Measurements from ENCODE around the gene CD48. TPM values are rescaled to one million over a fixed set of nuclear protein-coding genes. Genes with fewer than 3 reads are reported as not detected.
"Not testable (repeated sequence)": the region's sequence is repeated elsewhere in the genome, so short reads cannot be mapped to it uniquely, and the experiment has no call there.

Gene CD48
- total RNA-seq, 1 experiment from 2014 or later, result not detected

DNA sequence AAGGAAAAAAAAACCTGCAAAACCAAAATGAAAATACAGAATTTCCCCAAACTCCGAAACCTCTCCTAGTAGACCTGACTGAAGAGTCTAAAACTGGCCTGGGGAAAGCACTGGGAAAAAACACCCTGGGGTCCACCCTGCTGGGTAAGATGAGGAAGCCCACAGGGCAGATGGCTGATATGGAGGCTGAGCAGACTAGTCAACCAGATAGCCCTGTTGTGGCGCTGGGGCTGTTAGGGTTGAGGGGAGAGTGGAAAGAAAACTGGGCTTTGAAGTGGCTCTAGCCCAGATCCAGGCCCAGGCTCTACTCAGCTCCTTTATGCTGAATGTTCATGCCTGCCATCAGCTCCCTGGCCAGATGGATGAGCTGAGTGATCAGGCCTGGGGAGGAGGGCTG is 58.0 kb downstream of the CD48 start:
- POLR2A ChIA-PET, result no interaction called here
- Histone ChIP-seq H3K9me3 (no peaks in the 10 kb centered on the region), H3K36me3 (ENCODE audit: control insufficient read depth, insufficient read depth, low read length) (no peaks in the 10 kb centered on the region), H3K27me3 (replicated peaks; ENCODE audit: control insufficient read depth, insufficient read depth, low read length) (no peaks in the 10 kb centered on the region), H3K4me1 (peaks cover 58% of the 10 kb centered on the region), H3K4me3 (ENCODE audit: low read depth, low read length) (no peak overlapping the region)
- intact Hi-C loops (cut with micrococcal nuclease; ENCODE audit: unreplicated experiment), result no loop called here
- no peaks in the 10 kb centered on the region for H3K27me3 Mint-ChIP-seq (ENCODE audit: insufficient read depth, unreplicated experiment)
- no peak for DNase-seq
- peak overlapping the region; percentile 82 for H3K27ac Mint-ChIP-seq (ENCODE audit: unreplicated experiment)
- H3K4me1 Mint-ChIP-seq (ENCODE audit: low read depth, unreplicated experiment), result peaks cover 36% of the 10 kb centered on the region
- TF ChIP-seq, protein P1, sequence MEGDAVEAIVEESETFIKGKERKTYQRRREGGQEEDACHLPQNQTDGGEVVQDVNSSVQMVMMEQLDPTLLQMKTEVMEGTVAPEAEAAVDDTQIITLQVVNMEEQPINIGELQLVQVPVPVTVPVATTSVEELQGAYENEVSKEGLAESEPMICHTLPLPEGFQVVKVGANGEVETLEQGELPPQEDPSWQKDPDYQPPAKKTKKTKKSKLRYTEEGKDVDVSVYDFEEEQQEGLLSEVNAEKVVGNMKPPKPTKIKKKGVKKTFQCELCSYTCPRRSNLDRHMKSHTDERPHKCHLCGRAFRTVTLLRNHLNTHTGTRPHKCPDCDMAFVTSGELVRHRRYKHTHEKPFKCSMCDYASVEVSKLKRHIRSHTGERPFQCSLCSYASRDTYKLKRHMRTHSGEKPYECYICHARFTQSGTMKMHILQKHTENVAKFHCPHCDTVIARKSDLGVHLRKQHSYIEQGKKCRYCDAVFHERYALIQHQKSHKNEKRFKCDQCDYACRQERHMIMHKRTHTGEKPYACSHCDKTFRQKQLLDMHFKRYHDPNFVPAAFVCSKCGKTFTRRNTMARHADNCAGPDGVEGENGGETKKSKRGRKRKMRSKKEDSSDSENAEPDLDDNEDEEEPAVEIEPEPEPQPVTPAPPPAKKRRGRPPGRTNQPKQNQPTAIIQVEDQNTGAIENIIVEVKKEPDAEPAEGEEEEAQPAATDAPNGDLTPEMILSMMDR (IDR thresholded peaks at IDR 0.05; ENCODE audit: insufficient read depth in 1 of 2, low read depth in 1 of 2, low read length in 1 of 2, severe bottlenecking in 1 of 2, unreplicated experiment in 1 of 2), result no peak
- no peaks in the 10 kb centered on the region for H3K9me3 Mint-ChIP-seq (ENCODE audit: unreplicated experiment)
- no TSS peak for BruUV-seq (replicated peaks)
- H3K4me3 Mint-ChIP-seq (ENCODE audit: unreplicated experiment), result no peak overlapping the region
- CTCF ChIA-PET, result no interaction called here
- H3K36me3 Mint-ChIP-seq (ENCODE audit: insufficient read depth, unreplicated experiment), result no peaks in the 10 kb centered on the region

DNA sequence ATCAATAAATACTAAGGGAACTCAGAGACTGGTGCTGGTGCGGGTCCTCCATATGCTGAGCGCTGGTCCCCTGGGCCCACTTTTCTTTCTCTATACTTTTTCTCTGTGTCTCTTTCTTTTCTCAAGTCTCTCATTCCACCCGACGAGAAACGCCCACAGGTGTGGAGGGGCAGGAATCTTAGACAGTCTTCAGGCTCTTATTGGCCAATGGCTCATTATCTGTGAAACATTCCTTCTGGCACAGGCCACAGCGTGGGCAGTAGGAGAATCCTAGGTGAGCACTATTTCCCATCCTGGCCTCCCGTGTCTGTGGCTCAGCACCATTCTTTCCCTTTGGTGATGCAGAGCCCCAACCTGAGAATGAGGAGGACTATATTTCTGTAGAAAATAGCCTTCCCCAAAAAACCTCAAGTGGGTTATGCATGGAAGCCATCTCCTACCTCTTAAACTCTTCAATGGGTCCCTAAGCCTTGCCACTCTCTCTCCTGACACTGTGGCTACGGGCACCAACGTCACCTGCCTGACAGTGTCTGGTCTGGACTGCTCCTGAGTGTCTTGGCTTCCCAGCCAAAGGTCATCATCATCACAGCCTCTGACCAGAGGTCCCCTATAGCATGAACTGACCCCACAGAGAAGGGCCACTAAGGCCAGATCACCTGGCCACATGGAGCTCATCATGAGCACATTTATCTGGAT is 58.5 kb downstream of the CD48 start:
- Mint-ChIP-seq H3K4me1 (ENCODE audit: low read depth, unreplicated experiment) (peaks cover 30% of the 10 kb centered on the region), H3K27ac (ENCODE audit: unreplicated experiment) (peak overlapping the region; percentile 82), H3K27me3 (ENCODE audit: insufficient read depth, unreplicated experiment) (no peaks in the 10 kb centered on the region), H3K4me3 (ENCODE audit: unreplicated experiment) (peak overlapping the region; percentile 37), H3K36me3 (ENCODE audit: insufficient read depth, unreplicated experiment) (no peaks in the 10 kb centered on the region), H3K9me3 (ENCODE audit: unreplicated experiment) (no peaks in the 10 kb centered on the region)
- peak in 1 of 2 experiments; percentile 30 for DNase-seq
- Histone ChIP-seq H3K27me3 (replicated peaks; ENCODE audit: control insufficient read depth, insufficient read depth, low read length) (no peaks in the 10 kb centered on the region), H3K9me3 (no peaks in the 10 kb centered on the region), H3K36me3 (ENCODE audit: control insufficient read depth, insufficient read depth, low read length) (no peaks in the 10 kb centered on the region), H3K4me3 (ENCODE audit: low read depth, low read length) (no peak overlapping the region), H3K4me1 (peaks cover 56% of the 10 kb centered on the region)
- POLR2A ChIA-PET, result no interaction called here
- intact Hi-C loops (cut with micrococcal nuclease; ENCODE audit: unreplicated experiment), result loop anchor here (1.0 kb wide), 1 partner anchor 23 kb away; no protein-coding TSS in a partner anchor
- CTCF ChIA-PET, result no interaction called here
- BruUV-seq (replicated peaks), result no TSS peak
- TF ChIP-seq, protein P1 (IDR thresholded peaks at IDR 0.05; ENCODE audit: insufficient read depth in 1 of 2, low read depth in 1 of 2, low read length in 1 of 2, severe bottlenecking in 1 of 2, unreplicated experiment in 1 of 2), result no peak

DNA sequence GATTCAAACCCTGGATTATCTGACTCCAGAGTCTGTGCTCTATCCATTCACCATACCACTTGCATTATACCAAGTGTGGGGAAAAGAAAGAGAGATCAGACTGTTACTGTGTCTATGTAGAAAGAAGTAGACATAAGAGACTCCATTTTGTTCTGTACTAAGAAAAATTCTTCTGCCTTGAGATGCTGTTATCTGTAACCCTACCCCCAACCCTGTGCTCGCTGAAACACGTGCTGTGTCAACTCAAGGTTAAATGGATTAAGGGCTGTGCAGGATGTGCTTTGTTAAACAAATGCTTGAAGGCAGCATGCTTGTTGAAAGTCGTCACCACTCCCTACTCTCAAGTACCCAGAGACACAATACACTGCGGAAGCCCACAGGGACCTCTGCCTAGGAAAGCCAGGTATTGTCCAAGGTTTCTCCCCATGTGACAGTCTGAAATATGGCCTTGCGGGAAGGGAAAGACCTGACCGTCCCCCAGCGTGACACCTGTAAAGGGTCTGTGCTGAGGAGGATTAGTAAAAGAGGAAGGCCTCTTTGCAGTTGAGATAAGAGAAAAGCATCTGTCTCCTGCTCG is 59.5 kb downstream of the CD48 start:
- Mint-ChIP-seq H3K4me1 (ENCODE audit: low read depth, unreplicated experiment) (peaks cover 30% of the 10 kb centered on the region), H3K4me3 (ENCODE audit: unreplicated experiment) (peak overlapping the region; percentile 37), H3K27ac (ENCODE audit: unreplicated experiment) (peak overlapping the region; percentile 82)
- H3K9me3 Mint-ChIP-seq (ENCODE audit: unreplicated experiment); BruUV-seq (replicated peaks); H3K36me3 ChIP-seq (ENCODE audit: control insufficient read depth, insufficient read depth, low read length); H3K9me3 ChIP-seq; CTCF ChIA-PET; H3K27me3 ChIP-seq (replicated peaks; ENCODE audit: control insufficient read depth, insufficient read depth, low read length); H3K36me3 Mint-ChIP-seq (ENCODE audit: insufficient read depth, unreplicated experiment); H3K27me3 Mint-ChIP-seq (ENCODE audit: insufficient read depth, unreplicated experiment); POLR2A ChIA-PET; H3K4me3 ChIP-seq (ENCODE audit: low read depth, low read length): not testable (repeated sequence)
- H3K4me1 ChIP-seq, result peaks cover 47% of the 10 kb centered on the region
- intact Hi-C loops (cut with micrococcal nuclease; ENCODE audit: unreplicated experiment), result loop anchor here (1.0 kb wide), 1 partner anchor 22 kb away; no protein-coding TSS in a partner anchor
- DNase-seq, result peak; percentile 74 to 86
